GM21723 (cell line): ENCODE measurements around the gene MGLL.
"Not testable (repeated sequence)": the region's sequence is repeated elsewhere in the genome, so short reads cannot be mapped to it uniquely, and the experiment has no call there.

Experiments used
- ATAC-seq: cut with Tn5 transposase; IDR thresholded peaks from one replicate; pipeline ENCODE4 v1.9.1; 2021; ENCODE audit warnings: mild to moderate bottlenecking, moderate library complexity; ENCODE audit not compliant: unreplicated experiment

Gene MGLL

GRCh38 chr3:127667119-127667681, 155.1 kb downstream of the MGLL start:
- ATAC-seq: no peak

DNA sequence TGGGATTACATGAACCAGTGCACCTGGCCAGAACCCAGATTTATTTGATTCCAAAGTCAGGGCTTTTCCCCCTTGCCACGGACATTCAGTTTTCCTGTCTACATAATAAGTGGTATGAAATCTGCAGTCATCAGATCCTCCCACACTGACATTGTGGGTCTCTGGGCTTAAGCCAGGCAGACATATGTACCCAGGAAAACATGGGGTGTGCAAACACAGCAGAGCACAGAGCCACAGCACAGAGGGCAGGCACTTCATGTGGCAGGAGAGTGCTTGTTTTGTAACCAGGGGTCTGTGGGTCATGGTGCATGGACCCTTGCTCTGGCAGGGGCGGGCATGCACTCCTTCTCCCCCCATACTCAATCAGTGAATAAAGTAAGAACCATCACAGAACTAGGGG, 155.6 kb downstream of the MGLL start:
- no peak for ATAC-seq

- no peak for ATAC-seq
Measured at GRCh38 chr3:127665586-127665985, 156.7 kb downstream of the MGLL start.

- ATAC-seq: no peak
Measured at GRCh38 chr3:127665165-127665564, 157.2 kb downstream of the MGLL start.

DNA sequence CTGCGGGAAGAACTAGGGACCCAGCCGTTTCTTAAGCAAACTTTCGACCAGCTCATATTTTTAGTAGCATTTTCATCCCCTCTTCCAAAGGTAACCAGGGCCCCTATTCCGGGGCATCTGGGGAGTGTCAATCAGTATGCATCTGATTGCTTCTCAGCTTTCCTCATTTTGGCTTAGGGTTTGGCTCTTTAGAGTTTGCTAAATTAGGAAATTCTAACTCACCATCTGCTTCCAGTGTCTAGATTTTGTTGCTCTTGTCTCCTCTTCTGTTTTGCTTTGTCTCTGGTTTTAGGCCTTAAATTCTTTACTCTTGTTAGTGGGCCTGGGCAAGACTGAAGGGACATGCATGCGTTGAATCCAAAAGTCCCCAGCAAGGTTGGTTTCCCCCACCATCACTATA, 159.2 kb downstream of the MGLL start:
- no peak for ATAC-seq

- no peak for ATAC-seq
Measured at GRCh38 chr3:127662001-127662469, 160.3 kb downstream of the MGLL start.

GRCh38 chr3:127661600-127661999, 160.7 kb downstream of the MGLL start:
- ATAC-seq: no peak

DNA sequence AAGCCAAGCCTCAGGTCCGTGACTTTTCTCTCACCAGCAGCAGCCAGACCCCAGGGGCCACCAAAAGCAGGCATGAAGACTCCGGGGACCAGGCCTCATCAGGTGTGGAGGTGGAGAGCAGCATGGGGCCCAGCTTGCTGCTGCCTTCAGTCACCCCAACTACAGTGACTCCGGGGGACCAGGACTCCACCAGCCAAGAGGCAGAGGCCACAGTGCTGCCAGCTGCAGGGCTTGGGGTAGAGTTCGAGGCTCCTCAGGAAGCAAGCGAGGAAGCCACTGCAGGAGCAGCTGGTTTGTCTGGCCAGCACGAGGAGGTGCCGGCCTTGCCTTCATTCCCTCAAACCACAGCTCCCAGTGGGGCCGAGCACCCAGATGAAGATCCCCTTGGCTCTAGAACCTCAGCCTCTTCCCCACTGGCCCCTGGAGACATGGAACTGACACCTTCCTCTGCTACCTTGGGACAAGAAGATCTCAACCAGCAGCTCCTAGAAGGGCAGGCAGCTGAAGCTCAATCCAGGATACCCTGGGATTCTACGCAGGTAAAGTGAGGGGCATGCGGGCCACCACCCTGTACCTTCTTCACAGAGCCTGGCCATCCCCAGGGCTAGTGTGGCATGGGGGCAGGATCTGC, 161.6 kb downstream of the MGLL start:
- no peak for ATAC-seq

GRCh38 chr3:127658234-127658633, 164.1 kb downstream of the MGLL start:
- ATAC-seq: no peak

DNA sequence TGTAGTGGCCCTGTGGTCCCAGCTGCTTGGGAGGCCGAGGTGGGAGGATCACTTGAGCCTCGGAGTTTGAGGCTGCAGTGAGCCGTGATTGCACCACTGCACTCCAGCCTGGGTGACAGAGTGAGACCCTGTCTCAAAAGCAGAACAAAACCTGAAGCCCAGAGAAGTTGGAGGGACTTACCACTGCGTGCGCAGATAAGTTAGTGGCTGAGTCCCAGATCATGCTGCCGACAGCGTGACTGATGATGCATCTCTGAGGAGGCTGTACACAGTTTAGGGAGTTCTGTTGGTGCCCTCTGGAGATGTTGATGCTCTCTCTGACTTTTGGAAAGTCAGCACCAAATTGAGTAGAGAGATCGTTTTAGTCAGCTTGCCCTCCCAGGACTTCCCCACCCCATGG, 165.4 kb downstream of the MGLL start:
- ATAC-seq: no peak

DNA sequence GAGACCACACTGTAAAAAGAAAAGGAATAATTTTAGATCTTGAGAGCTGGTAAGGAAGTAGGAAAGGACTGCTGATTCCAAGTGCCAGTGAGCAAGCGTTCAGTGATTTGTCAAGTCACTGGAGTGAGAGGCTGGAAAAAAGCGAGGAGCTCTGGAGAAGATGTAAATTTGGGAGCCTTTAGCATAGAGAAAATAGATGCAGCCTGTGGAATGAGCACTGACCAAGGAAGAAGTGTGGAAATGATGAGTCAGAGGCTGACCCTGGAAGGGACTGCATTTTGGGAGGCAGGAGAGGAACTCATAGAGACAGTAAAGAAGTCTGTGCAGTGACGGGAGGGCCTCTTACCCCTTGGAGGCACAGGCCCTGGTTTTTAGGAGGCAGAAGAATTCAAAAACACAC, 166.7 kb downstream of the MGLL start:
- no peak for ATAC-seq

DNA sequence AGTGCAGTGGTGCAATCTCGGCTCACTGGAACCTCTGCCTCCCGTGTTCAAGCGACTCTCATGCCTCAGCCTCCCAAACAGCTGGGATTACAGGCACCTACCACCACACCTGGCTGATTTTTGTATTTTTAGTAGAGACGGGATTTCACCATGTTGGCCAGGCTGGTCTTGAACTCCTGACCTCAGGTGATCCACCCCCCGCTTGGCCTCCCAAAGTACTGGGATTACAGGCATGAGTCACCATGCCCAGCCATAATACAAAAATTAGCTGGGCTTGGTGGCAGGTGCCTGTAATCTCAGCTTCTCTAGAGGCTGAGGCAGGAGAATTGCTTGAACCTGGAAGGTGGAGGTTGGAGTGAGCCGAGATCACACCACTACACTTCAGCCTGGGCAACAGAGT, 167.3 kb downstream of the MGLL start:
- ATAC-seq: not testable (repeated sequence)

DNA sequence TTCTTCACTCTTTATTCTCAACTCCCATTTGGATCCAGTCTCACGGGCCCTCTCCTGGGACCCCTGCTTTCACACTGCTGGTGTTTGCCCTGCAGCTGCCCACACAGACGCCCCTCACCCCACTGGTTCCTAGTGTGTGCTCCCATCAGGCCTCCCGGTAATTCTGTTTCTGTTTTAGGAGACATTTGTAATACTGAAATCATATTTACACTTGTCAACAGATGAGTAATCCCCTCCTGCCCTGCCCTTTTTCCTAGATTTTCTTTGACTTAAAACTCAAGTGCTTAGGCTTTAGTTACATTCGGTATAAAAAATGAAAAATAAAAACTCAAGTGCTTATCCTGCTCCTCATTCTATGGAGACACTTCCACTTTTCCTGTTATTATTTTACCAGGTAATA, 167.9 kb downstream of the MGLL start:
- no peak for ATAC-seq

DNA sequence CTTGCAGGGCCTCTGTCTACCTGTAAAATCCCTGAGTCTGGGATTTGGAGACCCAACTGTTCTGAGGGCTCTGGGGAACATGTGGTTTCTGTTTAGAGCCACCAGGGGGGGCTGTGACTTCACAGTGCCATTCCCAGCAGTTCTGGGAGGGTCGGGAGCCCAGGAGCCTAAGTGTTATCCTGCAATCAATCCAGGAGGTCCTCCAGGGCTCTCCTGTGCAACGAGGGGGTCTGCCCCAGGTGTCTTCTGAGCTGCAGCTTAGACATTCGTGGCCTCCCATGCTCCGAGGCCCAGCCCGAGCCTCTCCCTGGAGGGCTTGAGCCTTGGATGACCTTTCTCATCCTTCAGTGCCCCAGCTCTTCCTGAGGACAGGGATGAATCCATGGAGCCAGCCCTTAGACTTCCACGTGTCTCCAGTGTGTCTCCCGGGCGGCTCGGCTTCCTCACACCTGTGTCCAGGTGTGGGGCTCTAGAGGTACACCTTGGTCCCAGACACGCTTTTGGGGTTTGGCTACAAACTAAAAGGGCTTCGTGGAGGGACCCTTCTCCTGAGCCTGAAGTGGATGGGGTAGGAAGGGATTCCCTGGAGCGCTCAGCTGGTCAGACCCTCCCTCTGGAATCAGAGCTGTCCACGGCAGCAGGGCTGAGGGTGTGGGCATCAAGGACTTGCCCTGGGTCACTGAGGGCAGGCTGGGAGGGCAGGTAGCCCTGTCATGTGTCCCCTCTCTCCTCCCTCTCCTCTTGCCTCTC, 169.9 kb downstream of the MGLL start:
- no peak for ATAC-seq

GRCh38 chr3:127651516-127652172, 170.7 kb downstream of the MGLL start:
- ATAC-seq: no peak

- no peak for ATAC-seq
Measured at GRCh38 chr3:127650236-127650635, 172.1 kb downstream of the MGLL start.

GRCh38 chr3:127647845-127648204, 174.5 kb downstream of the MGLL start:
- no peak for ATAC-seq

- ATAC-seq: no peak
Measured at GRCh38 chr3:127647166-127647844, 175.0 kb downstream of the MGLL start.

GRCh38 chr3:127646501-127647046, 175.7 kb downstream of the MGLL start:
- no peak for ATAC-seq

DNA sequence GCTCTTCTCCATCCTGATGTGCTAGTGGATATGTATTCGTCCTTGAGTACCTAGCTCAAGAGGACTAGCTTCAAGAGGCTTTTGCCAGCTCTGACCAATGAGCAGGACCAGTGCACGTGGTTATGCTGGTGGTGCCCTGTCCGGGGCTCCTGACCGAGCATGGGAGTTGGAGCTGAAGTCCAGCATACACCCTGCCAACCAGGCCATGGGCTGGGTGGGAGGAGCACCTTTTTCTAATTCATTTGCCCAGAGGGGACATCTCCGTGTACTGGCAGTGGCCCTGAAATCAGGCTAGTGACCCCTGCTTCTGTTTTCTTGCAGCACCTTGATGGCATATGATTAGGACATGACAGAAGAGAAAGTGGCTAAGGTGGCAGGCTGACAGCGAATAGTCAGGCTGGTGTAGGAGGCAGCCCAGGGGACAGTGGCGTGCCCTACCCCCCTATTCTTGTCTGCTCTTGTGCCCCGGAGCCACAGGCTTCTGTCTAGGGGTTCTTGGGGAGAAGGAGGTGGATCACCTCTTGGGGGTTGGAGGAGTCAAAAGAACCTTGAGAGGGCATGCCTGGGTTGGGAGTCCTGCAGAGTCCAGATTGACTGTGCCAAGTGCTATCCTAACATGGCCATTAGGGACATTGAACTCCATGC, 176.8 kb downstream of the MGLL start:
- no peak for ATAC-seq
